22Rv1 (cell line): ENCODE measurements around the gene GZMM.

Experiments used
- ZFX ChIP-seq: fragments of 450-650 bp; IDR thresholded peaks from 2 replicates; pipeline ENCODE4 v1.6.1; 2017; ENCODE audit warnings: antibody characterized with exemption, borderline replicate concordance
- TF ChIP-seq, protein P1 (sequence below): fragments of 450-650 bp; IDR thresholded peaks from 2 replicates; pipeline ENCODE4 v1.5.1; 2017; ENCODE audit warnings: mild to moderate bottlenecking

GRCh38 chr19:538641-539428, 5.0 kb upstream of the GZMM start:
- TF ChIP-seq, protein P1, sequence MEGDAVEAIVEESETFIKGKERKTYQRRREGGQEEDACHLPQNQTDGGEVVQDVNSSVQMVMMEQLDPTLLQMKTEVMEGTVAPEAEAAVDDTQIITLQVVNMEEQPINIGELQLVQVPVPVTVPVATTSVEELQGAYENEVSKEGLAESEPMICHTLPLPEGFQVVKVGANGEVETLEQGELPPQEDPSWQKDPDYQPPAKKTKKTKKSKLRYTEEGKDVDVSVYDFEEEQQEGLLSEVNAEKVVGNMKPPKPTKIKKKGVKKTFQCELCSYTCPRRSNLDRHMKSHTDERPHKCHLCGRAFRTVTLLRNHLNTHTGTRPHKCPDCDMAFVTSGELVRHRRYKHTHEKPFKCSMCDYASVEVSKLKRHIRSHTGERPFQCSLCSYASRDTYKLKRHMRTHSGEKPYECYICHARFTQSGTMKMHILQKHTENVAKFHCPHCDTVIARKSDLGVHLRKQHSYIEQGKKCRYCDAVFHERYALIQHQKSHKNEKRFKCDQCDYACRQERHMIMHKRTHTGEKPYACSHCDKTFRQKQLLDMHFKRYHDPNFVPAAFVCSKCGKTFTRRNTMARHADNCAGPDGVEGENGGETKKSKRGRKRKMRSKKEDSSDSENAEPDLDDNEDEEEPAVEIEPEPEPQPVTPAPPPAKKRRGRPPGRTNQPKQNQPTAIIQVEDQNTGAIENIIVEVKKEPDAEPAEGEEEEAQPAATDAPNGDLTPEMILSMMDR = no peak
- no peak for TF ChIP-seq ZFX
